ENCODE measurements around the gene ZNF775.

- no peak for TF ChIP-seq TAF1 (IDR thresholded peaks at IDR 0.05; ENCODE audit: low read depth, low read length)
- no peak for TF ChIP-seq POLR2A (IDR thresholded peaks at IDR 0.05; ENCODE audit: low read depth, low read length)
These were observed 19.8 kb downstream of the ZNF775 start for GRCh38 chr7:150398965-150399320.

All from GM12891 (cell line).